B cell (primary cell): ENCODE data around the gene MEGF11. TPM values are rescaled to one million over a fixed set of nuclear protein-coding genes. Genes with fewer than 3 reads are reported as not detected.

ENCODE experiments used
- ATAC-seq: fragments of 200-7000 bp; cut with Tn5 transposase; one replicate; pipeline ENCODE4 v1.10.0; 2021; ENCODE audit warnings: low read depth, mild to moderate bottlenecking, moderate number of reproducible peaks, moderate library complexity
- CTCF ChIA-PET: fragments of 350-600 bp; sonication (Branson Sonifier 250); formaldehyde crosslinking; loops from one replicate; lab custom pipeline; 2021; ENCODE audit warnings: antibody characterized with exemption, inconsistent platforms; lab: Charles Lee
- POLR2A ChIA-PET: fragments of 350-600 bp; sonication (Branson Sonifier 250); formaldehyde crosslinking; loops from one replicate; lab custom pipeline; 2021; ENCODE audit warnings: antibody characterized with exemption; lab: Charles Lee
- DNase-seq: peaks from one replicate; pipeline ENCODE4 v3.0.0; 2013
- H2AFZ ChIP-seq: 2 replicates; pipeline ENCODE4 v1.6.1; 2012; ENCODE audit warnings: mild to moderate bottlenecking, low read depth, low read length; ENCODE audit not compliant: insufficient read depth, poor library complexity, severe bottlenecking
- H3K27ac ChIP-seq, 2 donors: 1 replicate in 1 of 2; 2 replicates in 1 of 2; pipeline ENCODE4 v1.5.1; 2012 to 2013; ENCODE audit warnings: low read length in 2 of 2, mild to moderate bottlenecking in 2 of 2, moderate library complexity in 1 of 2
- H3K27me3 ChIP-seq, 4 experiments: fragments of 200-600 bp in 1 of 4; sonication (generic) in 1 of 4; replicated peaks in 1 of 4; 1 replicate in 2 of 4; 2 replicates in 2 of 4; pipeline versions ENCODE4 v1.6.1 to v1.7.0; 2013 to 2016; ENCODE audit warnings: low read length in 3 of 4, mild to moderate bottlenecking in 2 of 4, mixed read lengths in 1 of 4, moderate library complexity in 1 of 4; ENCODE audit not compliant: insufficient read depth in 4 of 4, control insufficient read depth in 3 of 4; ENCODE audit errors: control extremely low read depth in 1 of 4
- H3K36me3 ChIP-seq, 2 experiments: replicated peaks in 1 of 2; 1 replicate in 1 of 2; 2 replicates in 1 of 2; pipeline versions ENCODE4 v1.6.1 to v1.7.1; 2013; ENCODE audit warnings: low read length in 1 of 2; ENCODE audit not compliant: insufficient read depth in 2 of 2, control insufficient read depth in 1 of 2; ENCODE audit errors: control extremely low read depth in 1 of 2, extremely low read depth in 1 of 2
- H3K4me1 ChIP-seq, 2 donors: fragments of 200-600 bp in 1 of 2; sonication (generic) in 1 of 2; 1 replicate in 1 of 2; 2 replicates in 1 of 2; pipeline versions ENCODE4 v1.5.1 to v1.6.1; 2013 to 2017; ENCODE audit warnings: low read length in 2 of 2; ENCODE audit not compliant: control insufficient read depth in 2 of 2, insufficient read depth in 2 of 2
- H3K4me2 ChIP-seq: replicated peaks from 2 replicates; pipeline ENCODE3; 2012; ENCODE audit warnings: mild to moderate bottlenecking, low read depth, low read length; ENCODE audit not compliant: poor library complexity, severe bottlenecking
- H3K4me3 ChIP-seq, 5 experiments: fragments of 200-600 bp in 1 of 5; sonication (generic) in 1 of 5; 1 replicate in 3 of 5; 2 replicates in 2 of 5; pipeline versions ENCODE4 v1.5.1 to v1.7.0; 2011 to 2016; ENCODE audit warnings: low read length in 4 of 5, mild to moderate bottlenecking in 4 of 5, low read depth in 2 of 5, control low read depth in 1 of 5, moderate library complexity in 1 of 5; ENCODE audit not compliant: insufficient read depth in 1 of 5; ENCODE audit errors: control extremely low read depth in 1 of 5, extremely low read depth in 1 of 5
- H3K79me2 ChIP-seq: fragments of 200-600 bp; sonication (generic); one replicate; pipeline ENCODE4 v1.6.0; 2016; ENCODE audit warnings: low read length; ENCODE audit not compliant: control insufficient read depth, insufficient read depth
- H3K9ac ChIP-seq: fragments of 200-600 bp; sonication (generic); 2 replicates; pipeline ENCODE4 v1.6.1; 2017; ENCODE audit warnings: mild to moderate bottlenecking, low read length, moderate library complexity
- H3K9me3 ChIP-seq, 3 donors: one replicate each; pipeline versions ENCODE4 v1.6.1 to v1.7.1; 2013; ENCODE audit warnings: low read length in 2 of 3; ENCODE audit not compliant: control insufficient read depth in 2 of 3, insufficient read depth in 1 of 3; ENCODE audit errors: control extremely low read depth in 1 of 3
- H4K20me1 ChIP-seq: 2 replicates; pipeline ENCODE4 v1.6.0; 2012; ENCODE audit warnings: mild to moderate bottlenecking, low read length; ENCODE audit not compliant: insufficient read depth, control insufficient read depth, poor library complexity, severe bottlenecking
- H3K27ac Mint-ChIP-seq: one replicate; pipeline ENCODE4 v1.8.0; 2021; ENCODE audit warnings: mixed read lengths
- H3K27me3 Mint-ChIP-seq: one replicate; pipeline ENCODE4 v1.8.0; 2021; ENCODE audit warnings: mixed read lengths
- H3K4me1 Mint-ChIP-seq: one replicate; pipeline ENCODE4 v1.8.0; 2021; ENCODE audit warnings: mixed read lengths
- H3K4me3 Mint-ChIP-seq: one replicate; pipeline ENCODE4 v1.8.0; 2021; ENCODE audit warnings: mixed read lengths
- H3K9me3 Mint-ChIP-seq: one replicate; pipeline ENCODE4 v1.8.0; 2022; ENCODE audit warnings: mixed read lengths; ENCODE audit not compliant: insufficient read depth
- CTCF ChIP-seq: fragments of 200-600 bp; IDR thresholded peaks from one replicate; pipeline ENCODE4 v1.8.0; 2022; ENCODE audit warnings: antibody characterized with exemption, mild to moderate bottlenecking
- EZH2 ChIP-seq: IDR thresholded peaks from 2 replicates; pipeline ENCODE4 v1.6.1; 2012; ENCODE audit warnings: borderline replicate concordance, low read depth, mild to moderate bottlenecking, moderate library complexity, low read length; ENCODE audit not compliant: insufficient read depth, poor library complexity, severe bottlenecking
- WGBS: methylation state at CpG from one replicate; pipeline ENCODE4 v1.1.5; 2013; ENCODE audit warnings: missing lambda C conversion rate; ENCODE audit not compliant: insufficient coverage; 5-methylcytosine and 5-hydroxymethylcytosine counted together
- intact Hi-C: fragments of 100-400 bp; cut with micrococcal nuclease; formaldehyde crosslinking; loops from one replicate; pipeline ENCODE4 v1.10.0; 2022
- polyA plus RNA-seq: library from polyadenylated mRNA; depleted of rRNA; stranded (reverse); fragments of >200 nt; gene quantifications from 2 replicates; pipeline ENCODE4 v1.2.3, GENCODE V29; 2012
- total RNA-seq, 2 donors: library from RNA; stranded (reverse); fragments of 120-200 nt in 1 of 2; gene quantifications; 1 replicate in 1 of 2; 2 replicates in 1 of 2; pipeline versions ENCODE4 v1.2.3 to v1.2.4, GENCODE V29; 2013 to 2022

The MEGF11 gene
- total and polyA plus RNA-seq, 2 donors (not counting 1 experiment from before 2014, with no cell fraction given): 0.04 to 0.34 TPM

- Mint-ChIP-seq H3K27me3 (peaks cover 26% of the 10 kb centered on the region), H3K4me3 (no peak overlapping the region), H3K9me3 (no peaks in the 10 kb centered on the region), H3K4me1 (peaks cover 11% of the 10 kb centered on the region), H3K27ac (no peak overlapping the region)
- no peaks in the 10 kb centered on the region for H3K9me3 ChIP-seq
- H3K4me2 ChIP-seq: no peak overlapping the region
- H3K36me3 ChIP-seq: no peaks in the 10 kb centered on the region
- H3K79me2 ChIP-seq: no peaks in the 10 kb centered on the region
- H3K4me1 ChIP-seq: peaks cover 6 to 15% of the 10 kb centered on the region in 2 donors
- ATAC-seq (no peak), DNase-seq (no peak)
- intact Hi-C loops: no loop called here
- no peak overlapping the region for H3K9ac ChIP-seq
- no peak for TF ChIP-seq EZH2
- no peak for TF ChIP-seq CTCF
- no peak overlapping the region for H3K27ac ChIP-seq
- 25% methylated on average over 1 of the region's 2 CpGs for WGBS
- CTCF ChIA-PET: interaction anchor here (0.5 to 0.7 kb wide), 2 partner anchors 28 to 302 kb away, joined by 3 to 4 read pairs; no protein-coding TSS in a partner anchor
- H3K27me3 ChIP-seq: peaks cover 0 to 27% (median 12%) of the 10 kb centered on the region in 4 experiments
- H2AFZ ChIP-seq: no peak overlapping the region
- no peaks in the 10 kb centered on the region for H4K20me1 ChIP-seq
- H3K4me3 ChIP-seq: no peak overlapping the region
- POLR2A ChIA-PET: no interaction called here
These were observed 267.1 kb downstream of the MEGF11 start for GRCh38 chr15:65986416-65986815.

GRCh38 chr15:65985387-65985786 is 268.2 kb downstream of the MEGF11 start:
- no peak for DNase-seq
- H3K4me2 ChIP-seq: no peak overlapping the region
- peaks cover 13% of the 10 kb centered on the region for H3K4me1 Mint-ChIP-seq
- H3K9ac ChIP-seq: no peak overlapping the region
- ATAC-seq: no peak
- H3K4me3 ChIP-seq: no peak overlapping the region
- CTCF ChIA-PET: no interaction called here
- peaks cover 25% of the 10 kb centered on the region for H3K27me3 Mint-ChIP-seq
- no peaks in the 10 kb centered on the region for H3K36me3 ChIP-seq
- TF ChIP-seq EZH2 (no peak), CTCF (no peak)
- no peak overlapping the region for H3K27ac Mint-ChIP-seq
- POLR2A ChIA-PET: no interaction called here
- peaks cover 0 to 30% (median 12%) of the 10 kb centered on the region in 4 experiments for H3K27me3 ChIP-seq
- WGBS: 65% methylated on average over 5 of the region's 5 CpGs
- no peak overlapping the region for H3K27ac ChIP-seq
- H3K9me3 ChIP-seq: no peaks in the 10 kb centered on the region
- H2AFZ ChIP-seq: no peak overlapping the region
- H4K20me1 ChIP-seq: no peaks in the 10 kb centered on the region
- peaks cover 6 to 15% of the 10 kb centered on the region in 2 donors for H3K4me1 ChIP-seq
- no peak overlapping the region for H3K4me3 Mint-ChIP-seq
- intact Hi-C loops: no loop called here
- no peaks in the 10 kb centered on the region for H3K79me2 ChIP-seq
- H3K9me3 Mint-ChIP-seq: no peaks in the 10 kb centered on the region
